HG03025 (cell line): ENCODE data around the gene TASOR2.

Experiments
- ATAC-seq: cut with Tn5 transposase; IDR thresholded peaks from one replicate; pipeline ENCODE4 v1.9.1; 2021; ENCODE audit warnings: mild to moderate bottlenecking, moderate library complexity; ENCODE audit not compliant: unreplicated experiment, low FRiP score

The TASOR2 gene, protein sequence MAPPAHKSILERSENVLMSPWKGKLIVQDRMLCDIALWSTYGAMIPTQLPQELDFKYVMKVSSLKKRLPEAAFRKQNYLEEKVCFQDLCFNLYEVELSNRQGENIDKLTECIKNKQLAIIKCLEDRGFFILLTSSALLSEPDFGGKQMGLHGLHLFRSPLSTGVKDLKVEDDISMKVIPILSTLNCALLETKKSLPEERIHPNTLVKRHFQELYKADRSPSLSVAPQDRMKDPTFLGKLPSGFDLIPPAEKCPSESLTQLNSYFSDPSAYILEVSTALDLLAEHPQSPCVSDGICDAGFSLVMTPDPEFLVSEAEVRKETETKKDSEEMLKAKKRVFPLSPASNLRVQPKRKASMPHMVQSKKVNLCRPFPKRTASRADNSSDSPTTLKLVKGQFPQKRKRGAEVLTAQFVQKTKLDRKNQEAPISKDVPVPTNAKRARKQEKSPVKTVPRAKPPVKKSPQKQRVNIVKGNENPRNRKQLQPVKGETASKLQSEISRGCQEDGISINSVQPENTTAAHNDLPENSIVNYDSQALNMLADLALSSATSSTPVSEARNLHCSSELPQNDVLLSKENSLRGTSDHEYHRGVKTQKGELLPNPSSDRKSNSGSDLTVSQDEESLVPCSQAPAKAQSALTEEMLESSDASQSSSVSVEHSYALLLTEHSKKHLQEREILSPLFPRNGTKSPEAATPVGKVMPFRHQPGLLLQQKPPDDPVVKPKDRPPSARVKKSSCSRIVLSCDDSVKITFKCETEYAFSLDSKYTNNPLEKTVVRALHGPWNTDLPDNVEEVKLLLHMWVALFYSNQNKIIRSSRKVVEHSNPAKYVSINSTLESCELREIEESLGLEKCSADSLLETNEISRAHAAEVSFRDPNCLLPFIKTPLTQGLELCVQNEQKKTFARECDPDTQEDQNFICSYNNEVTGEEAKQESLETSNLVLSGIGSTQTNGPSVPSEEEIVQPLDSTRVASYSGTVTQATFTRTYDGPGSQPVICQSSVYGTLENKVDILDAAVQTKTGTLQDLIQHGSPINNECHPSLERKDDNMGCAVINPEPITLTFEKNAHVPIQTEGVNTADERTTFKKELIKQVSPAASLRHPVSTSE (N-terminal part only)

DNA sequence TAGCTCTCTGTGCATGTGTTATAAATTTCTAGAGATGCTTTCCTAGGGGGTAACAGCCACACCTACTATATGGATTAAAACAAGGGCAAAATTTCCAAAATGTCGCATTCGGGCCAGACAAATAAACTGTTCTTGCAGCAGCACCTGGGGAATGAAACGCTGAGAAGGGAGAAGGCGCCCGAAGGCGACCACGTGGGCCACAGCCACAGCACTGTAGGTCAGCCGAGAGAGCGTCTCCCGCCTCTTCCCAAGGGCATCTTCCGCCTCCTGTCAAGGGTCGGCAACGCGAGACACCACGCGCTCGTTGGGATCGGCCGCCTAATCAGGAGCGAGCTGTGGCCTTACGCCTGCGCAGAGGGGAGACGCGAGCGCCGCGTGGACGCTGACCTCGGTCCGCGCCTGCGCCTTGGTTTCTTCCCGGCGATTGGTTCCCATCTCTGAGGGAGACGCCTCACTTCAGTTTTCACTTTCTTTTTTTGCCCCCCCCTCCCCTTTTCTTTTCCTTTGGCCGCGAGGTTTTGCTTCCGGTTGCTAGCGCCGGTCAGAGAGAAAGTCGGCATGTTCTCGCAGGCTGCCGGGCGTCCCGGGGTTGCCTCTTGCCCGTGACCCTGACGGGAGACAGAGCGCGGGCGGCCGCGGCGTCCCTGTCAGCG, at the start of gene TASOR2:
Gene TASOR2, plus strand, starts transcription at position 521 of the 653 bp plus-strand sequence. CDS start 35,805 bp downstream, outside the sequence.
- peak; percentile 83 for ATAC-seq

GRCh38 chr10:5634918-5635317, 49.7 kb upstream of the TASOR2 start:
- ATAC-seq, result no peak

GRCh38 chr10:5638494-5638893, 46.1 kb upstream of the TASOR2 start:
- ATAC-seq, result no peak

GRCh38 chr10:5639066-5639465, 45.6 kb upstream of the TASOR2 start:
- no peak for ATAC-seq

DNA sequence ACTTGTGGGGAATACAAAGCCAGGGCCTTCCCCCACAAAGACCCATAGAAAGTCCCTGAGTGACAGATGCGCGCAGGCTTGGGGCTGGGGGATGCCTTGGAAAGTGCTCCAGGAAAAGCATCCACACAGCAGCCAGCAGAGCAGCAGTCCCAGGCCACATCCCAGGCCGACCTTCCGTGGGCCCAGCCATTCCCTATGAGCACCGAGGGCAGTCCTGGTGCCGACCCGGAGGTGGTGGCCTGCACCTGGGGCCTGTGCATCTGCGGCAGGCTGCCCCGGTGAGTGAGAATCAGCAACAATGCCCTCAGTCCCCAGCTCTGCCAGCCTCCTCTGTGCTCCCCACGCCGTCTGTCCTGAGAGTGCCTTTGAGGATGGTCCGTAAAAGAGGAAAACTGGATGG, 44.6 kb upstream of the TASOR2 start:
- ATAC-seq, result no peak

DNA sequence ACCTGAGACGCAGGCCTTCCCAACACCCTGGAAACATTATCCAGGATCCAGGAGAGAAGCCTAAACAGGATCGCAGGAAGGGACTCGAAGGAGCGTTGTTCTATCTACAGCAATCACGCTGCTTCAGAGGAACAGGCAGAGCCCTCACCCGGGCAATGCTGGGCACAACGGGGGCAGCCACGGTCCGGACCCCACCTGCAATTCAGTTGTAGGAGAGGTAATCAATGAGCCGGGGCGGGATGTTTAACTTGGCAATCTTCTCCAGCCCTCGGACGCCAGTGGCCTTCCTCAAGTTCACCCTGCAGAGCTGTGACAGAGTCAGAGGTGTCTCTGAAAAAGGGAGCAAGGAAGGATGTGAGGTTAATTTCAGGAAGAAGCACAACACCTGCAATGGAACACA, 44.1 kb upstream of the TASOR2 start:
- ATAC-seq, result no peak

DNA sequence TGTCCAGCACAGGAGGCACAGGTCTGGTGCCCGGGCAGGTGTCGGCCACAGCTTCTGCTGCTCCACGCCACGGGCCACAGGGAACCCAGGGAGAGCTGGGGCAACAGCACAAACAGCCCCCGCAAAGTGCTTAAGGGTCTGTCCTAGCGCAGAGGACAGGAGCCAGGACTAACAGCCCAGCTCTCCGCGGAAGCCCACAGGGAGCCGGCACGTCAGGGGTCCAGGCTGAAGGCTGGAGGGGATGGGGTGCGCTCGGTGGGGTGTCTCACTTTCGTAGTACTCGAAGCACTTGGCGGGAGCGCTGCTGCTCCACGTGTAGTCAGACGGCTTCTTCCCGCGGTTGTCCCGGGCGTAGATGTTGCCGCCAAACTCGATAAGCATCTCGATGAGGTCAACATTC, 43.1 kb upstream of the TASOR2 start:
- ATAC-seq, result no peak

DNA sequence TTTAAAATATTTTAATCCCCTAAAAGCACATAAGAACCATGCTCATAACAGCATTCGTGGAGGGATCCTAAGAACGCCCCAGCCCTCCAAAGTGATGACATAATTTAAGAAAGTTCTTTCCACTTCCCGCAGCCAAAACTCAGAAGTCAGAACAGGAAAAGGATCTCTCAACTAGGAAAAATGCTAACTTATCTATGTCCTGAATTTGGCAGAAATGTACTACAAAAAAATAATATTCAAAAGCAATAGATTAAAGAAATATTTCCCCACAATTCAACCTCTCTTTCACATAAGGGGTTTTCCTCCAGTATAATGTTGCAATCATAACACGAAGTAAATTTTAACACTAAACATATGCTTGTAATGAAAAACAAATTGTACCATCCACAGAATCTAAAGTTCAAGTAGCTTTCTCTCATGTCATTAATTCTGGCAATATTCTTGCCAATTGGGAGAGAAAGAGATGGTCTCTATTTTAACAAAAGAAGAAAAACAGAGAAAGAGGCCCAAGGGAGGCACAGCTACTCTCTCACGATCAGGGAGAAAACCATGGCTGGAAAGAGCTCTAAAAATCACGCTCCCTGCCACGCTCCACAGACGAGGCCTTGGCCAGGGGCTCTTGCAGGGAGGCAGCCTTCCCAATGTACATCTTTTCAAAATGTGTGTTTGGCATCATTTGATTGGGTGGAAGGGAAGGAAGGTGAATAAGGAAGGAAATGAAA, 41.1 kb upstream of the TASOR2 start:
- ATAC-seq, result no peak

- ATAC-seq, result no peak
These were observed 39.7 kb upstream of the TASOR2 start for GRCh38 chr10:5644930-5645329.

DNA sequence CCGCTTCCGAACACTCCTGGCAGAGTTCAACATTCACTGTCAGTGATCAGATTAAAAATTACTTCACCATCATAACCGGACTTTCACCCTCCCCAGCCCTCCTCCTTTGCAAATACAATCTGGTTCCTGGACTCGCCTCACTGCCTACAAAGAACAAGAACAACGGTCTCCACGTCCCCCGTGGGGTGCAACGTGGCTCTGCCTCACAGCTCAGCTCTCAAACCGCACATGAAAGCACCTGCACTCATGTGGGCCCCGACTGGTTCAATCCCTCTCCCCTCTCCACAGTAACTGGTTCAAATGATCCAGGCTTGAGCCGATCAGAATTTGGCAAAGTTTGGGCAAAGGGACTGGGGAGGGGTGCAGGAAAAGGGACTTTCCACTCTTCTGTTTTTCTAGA, 39.3 kb upstream of the TASOR2 start:
- ATAC-seq, result no peak

DNA sequence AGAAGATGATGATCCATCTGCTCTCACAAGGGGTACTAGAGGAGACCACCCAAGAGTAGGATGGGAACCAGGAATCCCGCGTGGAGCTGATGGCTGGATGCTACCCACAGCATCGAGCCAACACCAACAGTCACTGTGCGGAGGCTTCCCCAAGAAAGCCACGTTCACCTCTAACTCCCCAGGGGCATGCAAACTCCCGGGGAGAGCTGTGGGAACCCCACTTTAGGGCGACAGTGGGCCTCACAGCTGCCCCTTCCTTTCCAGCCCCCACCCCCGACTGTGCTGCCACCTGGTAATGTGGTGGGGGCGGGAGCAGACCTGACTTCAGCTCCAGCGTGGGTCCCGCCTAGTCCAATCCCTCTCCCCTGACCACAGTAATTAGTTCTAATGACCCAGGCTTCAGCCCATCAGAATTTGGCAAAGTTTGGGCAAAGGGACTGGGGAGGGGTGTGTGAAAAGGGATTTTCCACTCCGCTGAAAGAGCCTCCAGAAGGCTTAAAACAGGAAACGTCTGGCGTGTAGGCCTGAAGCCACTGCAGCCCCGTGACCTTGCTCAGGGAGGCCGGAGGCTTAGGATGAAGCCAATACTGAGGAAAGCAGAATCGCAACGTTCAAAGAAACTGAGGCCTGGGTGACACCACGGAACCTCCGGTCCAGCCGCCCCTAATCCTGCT, 38.6 kb upstream of the TASOR2 start:
- ATAC-seq, result no peak

GRCh38 chr10:5647507-5648240, 37.0 kb upstream of the TASOR2 start:
- no peak for ATAC-seq

DNA sequence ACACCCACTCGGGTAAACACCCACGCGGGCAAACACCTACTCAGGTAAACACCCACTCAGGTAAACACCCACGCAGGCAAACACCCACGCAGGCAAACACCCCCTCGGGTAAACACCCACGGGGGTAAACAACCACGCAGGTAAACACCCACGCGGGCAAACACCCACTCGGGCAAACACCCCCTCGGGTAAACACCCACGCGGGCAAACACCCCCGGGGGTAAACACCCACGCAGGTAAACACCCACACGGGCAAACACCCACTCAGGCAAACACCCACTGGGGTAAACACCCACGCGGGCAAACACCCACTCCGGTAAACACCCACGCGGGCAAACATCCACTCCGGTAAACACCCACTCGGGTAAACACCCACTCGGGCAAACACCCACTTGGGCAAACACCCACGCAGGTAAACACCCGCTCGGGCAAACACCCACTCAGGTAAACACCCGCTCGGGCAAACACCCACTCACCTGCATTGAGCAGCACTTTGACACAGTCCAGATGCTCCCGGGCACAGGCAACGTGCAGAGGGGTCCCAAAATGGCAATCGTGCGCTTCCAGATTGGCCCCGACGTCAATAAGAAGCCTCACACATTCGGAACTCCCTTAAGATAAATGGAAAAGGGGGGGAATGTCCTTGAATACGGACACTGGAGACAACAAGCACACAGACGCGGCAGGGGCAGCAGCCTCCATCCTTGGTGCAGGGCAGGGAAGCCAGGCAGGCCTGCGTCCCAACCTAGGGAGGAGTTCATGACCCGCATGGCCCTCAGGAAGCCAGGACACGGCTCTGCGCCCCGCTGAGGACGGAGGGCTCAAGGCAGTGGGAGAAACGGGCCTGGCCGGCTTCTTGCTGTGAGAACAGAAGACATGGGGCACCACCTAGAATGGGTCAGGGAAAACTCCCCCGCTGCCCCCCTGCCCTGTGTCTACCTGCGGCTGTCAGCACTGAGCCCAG, 35.9 kb upstream of the TASOR2 start:
- ATAC-seq, result no peak

GRCh38 chr10:5649746-5650145, 34.9 kb upstream of the TASOR2 start:
- no peak for ATAC-seq

DNA sequence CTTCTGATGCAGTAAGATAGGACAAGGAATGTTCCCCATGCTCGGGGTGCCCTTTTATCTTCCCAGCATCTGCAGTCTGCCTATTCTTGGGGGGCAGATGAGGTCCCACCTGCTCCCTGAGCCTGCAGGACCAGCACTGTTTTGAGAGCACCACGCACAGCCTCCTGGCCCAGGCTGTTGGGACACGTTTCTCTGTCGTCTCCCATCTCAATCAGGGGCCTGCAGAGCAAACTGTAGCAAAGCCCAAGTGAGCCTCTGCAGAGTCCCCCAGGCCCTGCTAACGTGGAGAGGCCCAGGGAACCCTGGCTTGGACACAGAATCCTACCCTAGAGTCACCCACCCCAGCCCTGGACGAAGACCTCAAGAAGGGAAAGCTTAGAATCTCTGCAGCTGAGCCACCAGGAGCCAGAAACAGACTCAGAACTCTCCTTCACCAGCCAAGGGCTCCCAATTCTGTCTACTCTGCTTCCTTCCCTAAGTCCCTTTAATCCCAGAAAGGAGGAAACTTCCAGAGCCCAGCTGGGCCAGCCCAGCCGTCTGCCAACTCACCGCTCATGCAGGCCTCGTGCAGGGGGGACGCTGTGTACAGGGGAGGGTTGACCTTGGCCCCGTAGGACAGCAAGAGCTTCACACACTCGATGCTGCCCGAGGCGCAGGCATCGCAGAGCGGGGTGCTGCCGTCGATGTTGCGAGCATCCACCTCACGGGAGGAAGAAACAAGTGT, 33.8 kb upstream of the TASOR2 start:
- no peak for ATAC-seq

GRCh38 chr10:5651388-5651764, 33.3 kb upstream of the TASOR2 start:
- ATAC-seq, result no peak

- ATAC-seq, result no peak
These were observed 31.9 kb upstream of the TASOR2 start for GRCh38 chr10:5652746-5653145.
